ENCODE measurements around the gene CTNNA2. TPM values are rescaled to one million over a fixed set of nuclear protein-coding genes. Genes with fewer than 3 reads are reported as not detected.

CTNNA2 gene
- total RNA-seq, 1 donor from 2014 or later, result 15.0 TPM

GRCh38 chr2:79758749-79759282, 246.0 kb downstream of the CTNNA2 start:
- Mint-ChIP-seq H3K9me3 (no peaks in the 10 kb centered on the region), H3K4me3 (no peak overlapping the region), H3K27ac (no peak overlapping the region), H3K27me3 (peaks cover 4% of the 10 kb centered on the region), H3K36me3 (no peaks in the 10 kb centered on the region), H3K4me1 (ENCODE audit: unreplicated experiment) (no peaks in the 10 kb centered on the region)
- no peak for DNase-seq (ENCODE audit: extremely low spot score, unreplicated experiment)
- no peak for TF ChIP-seq CTCF (conservative IDR thresholded peaks at IDR 0.05)

GRCh38 chr2:79770926-79771325, 258.1 kb downstream of the CTNNA2 start:
- H3K36me3 Mint-ChIP-seq, result no peaks in the 10 kb centered on the region
- no peak for DNase-seq (ENCODE audit: extremely low spot score, unreplicated experiment)
- no peaks in the 10 kb centered on the region for H3K4me1 Mint-ChIP-seq (ENCODE audit: unreplicated experiment)
- no peaks in the 10 kb centered on the region for H3K9me3 Mint-ChIP-seq
- H3K4me3 Mint-ChIP-seq, result no peak overlapping the region
- H3K27ac Mint-ChIP-seq, result no peak overlapping the region
- H3K27me3 Mint-ChIP-seq, result no peaks in the 10 kb centered on the region
- TF ChIP-seq CTCF (conservative IDR thresholded peaks at IDR 0.05), result no peak

- no peaks in the 10 kb centered on the region for H3K9me3 Mint-ChIP-seq
- no peaks in the 10 kb centered on the region for H3K4me1 Mint-ChIP-seq (ENCODE audit: unreplicated experiment)
Observed at GRCh38 chr2:79771493-79771892, 258.6 kb downstream of the CTNNA2 start.

GRCh38 chr2:79774016-79774415, 261.2 kb downstream of the CTNNA2 start:
- no peaks in the 10 kb centered on the region for H3K9me3 Mint-ChIP-seq
- H3K4me3 Mint-ChIP-seq, result no peak overlapping the region
- no peak for TF ChIP-seq CTCF (conservative IDR thresholded peaks at IDR 0.05)
- DNase-seq (ENCODE audit: extremely low spot score, unreplicated experiment), result no peak
- no peaks in the 10 kb centered on the region for H3K27me3 Mint-ChIP-seq
- peaks cover 3% of the 10 kb centered on the region for H3K4me1 Mint-ChIP-seq (ENCODE audit: unreplicated experiment)
- no peaks in the 10 kb centered on the region for H3K36me3 Mint-ChIP-seq
- no peak overlapping the region for H3K27ac Mint-ChIP-seq

More at GRCh38 chr2:79771493-79771892, 258.6 kb downstream of the CTNNA2 start:
- no peak for DNase-seq (ENCODE audit: extremely low spot score, unreplicated experiment)
- H3K36me3 Mint-ChIP-seq, result no peaks in the 10 kb centered on the region
- no peak overlapping the region for H3K4me3 Mint-ChIP-seq
- no peaks in the 10 kb centered on the region for H3K27me3 Mint-ChIP-seq
- H3K27ac Mint-ChIP-seq, result no peak overlapping the region
- no peak for TF ChIP-seq CTCF (conservative IDR thresholded peaks at IDR 0.05)

GRCh38 chr2:79776461-79776860, 263.6 kb downstream of the CTNNA2 start:
- Mint-ChIP-seq H3K27me3 (no peaks in the 10 kb centered on the region), H3K4me1 (ENCODE audit: unreplicated experiment) (peaks cover 3% of the 10 kb centered on the region), H3K4me3 (no peak overlapping the region), H3K27ac (no peak overlapping the region), H3K36me3 (no peaks in the 10 kb centered on the region), H3K9me3 (no peaks in the 10 kb centered on the region)
- DNase-seq (ENCODE audit: extremely low spot score, unreplicated experiment), result no peak
- no peak for TF ChIP-seq CTCF (conservative IDR thresholded peaks at IDR 0.05)

- no peak for DNase-seq (ENCODE audit: extremely low spot score, unreplicated experiment)
- Mint-ChIP-seq H3K4me3 (no peak overlapping the region), H3K27me3 (no peaks in the 10 kb centered on the region), H3K9me3 (no peaks in the 10 kb centered on the region), H3K36me3 (no peaks in the 10 kb centered on the region), H3K4me1 (ENCODE audit: unreplicated experiment) (peaks cover 3% of the 10 kb centered on the region), H3K27ac (no peak overlapping the region)
- TF ChIP-seq CTCF (conservative IDR thresholded peaks at IDR 0.05), result no peak
Observed at GRCh38 chr2:79780781-79781180, 267.9 kb downstream of the CTNNA2 start.
